ENCODE results near the gene HELQ. TPM values are rescaled to one million over a fixed set of nuclear protein-coding genes. Genes with fewer than 3 reads are reported as not detected.

HELQ gene
- total RNA-seq, 4 donors from 2014 or later = 22.5 to 26.8 (median 24.8) TPM

DNA sequence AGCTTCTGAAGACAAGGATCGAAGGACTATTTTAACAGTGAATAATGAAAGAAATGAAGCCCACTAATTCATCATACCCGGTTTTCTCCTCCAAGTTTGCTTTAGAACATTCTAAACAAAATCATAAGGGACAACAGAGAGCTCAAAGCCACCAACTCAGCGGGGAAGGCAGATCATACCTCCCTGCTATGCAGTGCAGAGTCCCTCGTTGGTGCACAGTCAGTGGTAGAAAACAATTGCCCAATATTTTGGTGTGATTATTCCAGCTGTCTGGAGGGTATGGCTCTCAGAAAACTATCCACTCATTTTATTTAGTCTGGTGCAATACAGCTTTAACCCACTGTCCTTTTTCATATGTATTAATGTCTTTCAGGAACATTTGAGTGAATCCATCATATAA, 61.7 kb downstream of the HELQ start:
- Histone ChIP-seq H3K27ac (no peak overlapping the region), H3K4me3 (no peak overlapping the region), H3K9me3 (peaks cover 0 to 13% (median 0%) of the 10 kb centered on the region in 4 donors), H3K36me3 (peaks cover 0 to 29% (median 0%) of the 10 kb centered on the region in 3 donors), H3K4me1 (no peaks in the 10 kb centered on the region), H3K27me3 (no peaks in the 10 kb centered on the region)
- no peak for TF ChIP-seq EP300 (IDR thresholded peaks at IDR 0.05)
- TF ChIP-seq POLR2A (IDR thresholded peaks at IDR 0.05) = no peak
- TF ChIP-seq, protein P1, sequence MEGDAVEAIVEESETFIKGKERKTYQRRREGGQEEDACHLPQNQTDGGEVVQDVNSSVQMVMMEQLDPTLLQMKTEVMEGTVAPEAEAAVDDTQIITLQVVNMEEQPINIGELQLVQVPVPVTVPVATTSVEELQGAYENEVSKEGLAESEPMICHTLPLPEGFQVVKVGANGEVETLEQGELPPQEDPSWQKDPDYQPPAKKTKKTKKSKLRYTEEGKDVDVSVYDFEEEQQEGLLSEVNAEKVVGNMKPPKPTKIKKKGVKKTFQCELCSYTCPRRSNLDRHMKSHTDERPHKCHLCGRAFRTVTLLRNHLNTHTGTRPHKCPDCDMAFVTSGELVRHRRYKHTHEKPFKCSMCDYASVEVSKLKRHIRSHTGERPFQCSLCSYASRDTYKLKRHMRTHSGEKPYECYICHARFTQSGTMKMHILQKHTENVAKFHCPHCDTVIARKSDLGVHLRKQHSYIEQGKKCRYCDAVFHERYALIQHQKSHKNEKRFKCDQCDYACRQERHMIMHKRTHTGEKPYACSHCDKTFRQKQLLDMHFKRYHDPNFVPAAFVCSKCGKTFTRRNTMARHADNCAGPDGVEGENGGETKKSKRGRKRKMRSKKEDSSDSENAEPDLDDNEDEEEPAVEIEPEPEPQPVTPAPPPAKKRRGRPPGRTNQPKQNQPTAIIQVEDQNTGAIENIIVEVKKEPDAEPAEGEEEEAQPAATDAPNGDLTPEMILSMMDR (IDR thresholded peaks at IDR 0.05) = no peak
- DNase-seq (ENCODE audit: low spot score in 2 of 2) = no peak
- 73 to 76% methylated on average over 4 of the region's 4 CpGs for WGBS, 2 donors

DNA sequence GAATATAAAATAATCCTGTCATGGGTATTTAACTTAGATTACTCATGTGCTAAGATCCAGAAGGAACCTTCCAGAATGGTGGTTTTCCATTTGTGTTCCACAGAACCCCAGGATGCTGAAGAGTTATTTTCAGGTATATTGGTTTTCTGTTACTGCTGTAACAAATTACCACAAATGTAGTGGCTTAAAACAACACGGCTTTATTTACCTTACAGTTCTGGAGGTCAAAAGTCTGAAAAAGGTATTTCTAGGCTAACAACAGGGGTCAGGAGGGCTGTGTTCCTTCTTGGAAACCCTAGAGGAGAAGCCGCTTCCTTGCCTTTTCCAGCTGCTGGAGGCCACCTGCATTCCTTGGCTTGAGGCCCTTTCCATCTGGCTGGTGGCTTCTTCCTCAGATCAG, 63.1 kb downstream of the HELQ start:
- Histone ChIP-seq H3K27me3 (no peaks in the 10 kb centered on the region), H3K4me1 (no peaks in the 10 kb centered on the region), H3K4me3 (no peak overlapping the region), H3K27ac (no peak overlapping the region), H3K9me3 (peaks cover 0 to 2% (median 0%) of the 10 kb centered on the region in 4 donors), H3K36me3 (peaks cover 0 to 15% (median 0%) of the 10 kb centered on the region in 3 donors)
- TF ChIP-seq, protein P1 (IDR thresholded peaks at IDR 0.05) = no peak
- TF ChIP-seq EP300 (IDR thresholded peaks at IDR 0.05) (no peak), POLR2A (IDR thresholded peaks at IDR 0.05) (no peak)
- no peak for DNase-seq (ENCODE audit: low spot score in 2 of 2)
- WGBS, 2 donors = 68 to 72% methylated on average over 2 of the region's 2 CpGs

DNA sequence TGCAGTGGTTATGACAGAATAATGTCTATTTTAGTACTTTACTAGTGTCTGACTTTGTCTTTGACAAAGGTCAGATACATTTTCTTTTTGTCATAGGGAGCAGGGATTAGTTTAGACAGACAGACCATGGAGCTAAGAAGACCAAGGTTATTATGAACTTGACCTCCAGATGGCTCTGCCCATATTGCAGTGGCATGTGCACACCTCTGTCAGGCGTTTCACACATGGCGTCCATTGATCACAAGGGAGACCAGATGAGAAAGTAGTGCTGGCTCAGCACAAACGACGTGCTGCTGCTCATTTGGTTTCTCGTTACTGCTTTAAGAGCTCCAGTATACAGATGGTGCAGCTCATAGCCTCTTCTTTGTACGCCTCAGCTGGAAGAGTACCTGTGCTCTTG, 64.7 kb downstream of the HELQ start:
- TF ChIP-seq, protein P1 (IDR thresholded peaks at IDR 0.05) = no peak
- TF ChIP-seq POLR2A (IDR thresholded peaks at IDR 0.05) = no peak
- TF ChIP-seq EP300 (IDR thresholded peaks at IDR 0.05) = no peak
- Histone ChIP-seq H3K27me3 (no peaks in the 10 kb centered on the region), H3K27ac (no peak overlapping the region), H3K4me3 (no peak overlapping the region), H3K4me1 (no peaks in the 10 kb centered on the region), H3K9me3 (no peaks in the 10 kb centered on the region), H3K36me3 (peaks cover 0 to 2% (median 0%) of the 10 kb centered on the region in 3 donors)
- no peak for DNase-seq (ENCODE audit: low spot score in 2 of 2)
- 62 to 70% methylated on average over 6 of the region's 6 CpGs for WGBS, 2 donors

DNA sequence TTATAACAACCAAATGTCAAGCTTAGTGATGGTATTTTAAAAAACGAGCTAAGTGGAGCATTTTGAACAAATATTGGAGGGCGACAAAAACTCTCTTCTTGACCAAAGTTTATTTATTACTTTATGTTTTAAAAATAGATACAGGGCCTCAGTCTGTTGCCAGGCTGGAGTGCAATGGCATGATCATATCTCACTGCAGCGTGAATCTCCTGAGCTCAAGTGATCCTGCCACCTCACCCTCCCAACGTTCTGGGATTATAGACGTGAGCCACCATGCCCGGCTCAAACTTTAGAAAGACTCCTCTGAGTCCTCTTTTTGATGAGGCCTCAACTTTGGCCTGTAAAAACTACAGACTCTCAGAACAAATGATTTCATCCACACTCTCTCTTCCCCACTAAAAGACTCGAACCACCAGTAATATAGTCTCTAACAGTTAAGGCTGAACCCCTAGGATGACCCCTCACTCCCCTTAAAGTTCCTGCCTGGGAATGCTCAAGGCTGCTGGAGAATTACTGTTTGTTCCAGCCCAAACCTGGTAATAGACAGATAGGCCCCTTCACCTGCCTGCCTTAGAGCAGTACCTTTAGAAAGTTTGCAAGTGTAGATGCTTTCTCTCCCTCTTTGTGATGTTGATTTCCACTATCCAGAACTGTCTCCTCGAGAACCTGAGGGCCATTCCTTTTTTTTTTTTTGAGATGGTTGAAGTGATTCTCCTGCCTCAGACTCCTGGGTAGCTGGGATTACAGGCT, 65.7 kb downstream of the HELQ start:
- TF ChIP-seq, protein P1 (IDR thresholded peaks at IDR 0.05) = no peak
- TF ChIP-seq POLR2A (IDR thresholded peaks at IDR 0.05) (no peak), EP300 (IDR thresholded peaks at IDR 0.05) (no peak)
- DNase-seq (ENCODE audit: low spot score in 2 of 2) = no peak
- Histone ChIP-seq H3K27ac (no peak overlapping the region), H3K9me3 (no peaks in the 10 kb centered on the region), H3K4me3 (no peak overlapping the region), H3K4me1 (no peaks in the 10 kb centered on the region), H3K27me3 (no peaks in the 10 kb centered on the region), H3K36me3 (no peaks in the 10 kb centered on the region)
- 64 to 66% methylated on average over 8 of the region's 8 CpGs for WGBS, 2 donors

DNA sequence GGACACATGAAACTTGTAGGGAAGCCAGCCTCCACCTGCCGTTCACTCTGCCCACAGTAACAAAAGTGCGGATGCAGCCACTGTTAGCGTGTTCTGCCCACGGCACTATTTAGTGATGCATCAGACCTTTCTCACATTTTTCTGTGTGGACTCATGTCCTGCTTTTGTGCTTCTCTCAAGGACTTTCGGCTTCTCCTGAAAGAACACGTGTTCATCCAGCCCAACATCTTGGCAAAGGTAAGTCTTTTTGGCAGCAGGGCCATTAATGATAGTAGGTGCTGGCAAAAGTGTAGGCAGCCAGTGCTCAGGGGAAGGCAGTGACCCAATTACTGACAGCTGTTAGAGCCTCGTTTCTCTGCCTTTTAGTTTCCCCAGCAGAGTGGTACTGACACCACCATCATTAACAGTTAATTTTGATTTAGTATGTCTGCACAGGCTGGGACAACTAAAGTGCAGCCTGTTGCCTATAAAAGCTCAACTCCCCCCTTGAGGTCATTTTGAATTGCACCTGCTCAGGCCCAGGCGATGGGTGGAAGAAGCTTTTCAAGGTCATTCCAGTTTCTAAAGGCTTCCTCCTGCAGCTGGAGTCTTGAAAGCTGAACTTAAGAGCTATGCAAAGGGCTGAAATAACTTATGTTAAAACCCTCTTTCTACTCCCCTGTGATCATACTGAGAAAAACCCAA, 66.4 kb downstream of the HELQ start:
- DNase-seq (ENCODE audit: low spot score in 2 of 2) = no peak
- no peaks in the 10 kb centered on the region for H3K9me3 ChIP-seq
- no peaks in the 10 kb centered on the region for H3K4me1 ChIP-seq
- H3K4me3 ChIP-seq = no peak overlapping the region
- TF ChIP-seq EP300 (IDR thresholded peaks at IDR 0.05) (no peak), POLR2A (IDR thresholded peaks at IDR 0.05) (no peak)
- TF ChIP-seq, protein P1 (IDR thresholded peaks at IDR 0.05) = no peak
- no peaks in the 10 kb centered on the region for H3K36me3 ChIP-seq
- 70 to 78% methylated on average over 8 of the region's 8 CpGs for WGBS, 2 donors
- H3K27me3 ChIP-seq = no peaks in the 10 kb centered on the region
- no peak overlapping the region for H3K27ac ChIP-seq

All from tibial nerve (tissue), 4 donors.